Ishikawa (cell line): Measurements from ENCODE around the gene MAP3K7.

Experiments used
- CEBPB ChIP-seq: IDR thresholded peaks from 2 replicates; pipeline ENCODE4 v1.6.1; 2012
- CREB1 ChIP-seq: IDR thresholded peaks from 2 replicates; pipeline ENCODE4 v1.6.1; 2012; ENCODE audit warnings: low read depth
- EP300 ChIP-seq: IDR thresholded peaks from 2 replicates; pipeline ENCODE4 v1.6.1; 2012; ENCODE audit warnings: borderline replicate concordance
- FOXM1 ChIP-seq: IDR thresholded peaks from 2 replicates; pipeline ENCODE4 v1.6.1; 2012; ENCODE audit warnings: low read depth, borderline replicate concordance
- MAX ChIP-seq: IDR thresholded peaks from 2 replicates; pipeline ENCODE4 v1.6.1; 2012
- NFIC ChIP-seq: IDR thresholded peaks from 2 replicates; pipeline ENCODE4 v1.6.1; 2012
- RAD21 ChIP-seq: IDR thresholded peaks from 2 replicates; pipeline ENCODE4 v1.6.1; 2012; ENCODE audit warnings: low read depth
- REST ChIP-seq: IDR thresholded peaks from 2 replicates; pipeline ENCODE4 v1.6.1; 2012; ENCODE audit warnings: low read depth, mild to moderate bottlenecking
- TAF1 ChIP-seq: IDR thresholded peaks from 2 replicates; pipeline ENCODE4 v1.6.1; 2012; ENCODE audit warnings: low read depth, mild to moderate bottlenecking
- TCF12 ChIP-seq: IDR thresholded peaks from 2 replicates; pipeline ENCODE4 v1.6.1; 2012; ENCODE audit warnings: low read depth
- TEAD4 ChIP-seq: IDR thresholded peaks from 2 replicates; pipeline ENCODE4 v1.6.1; 2012
- USF1 ChIP-seq: IDR thresholded peaks from 2 replicates; pipeline ENCODE4 v1.6.1; 2012
- YY1 ChIP-seq: IDR thresholded peaks from 2 replicates; pipeline ENCODE4 v1.6.1; 2012; ENCODE audit warnings: low read depth
- ZBTB7A ChIP-seq: IDR thresholded peaks from 2 replicates; pipeline ENCODE4 v1.6.1; 2012; ENCODE audit warnings: low read depth

- TF ChIP-seq FOXM1 (no peak), TEAD4 (no peak), EP300 (no peak), TAF1 (no peak), CREB1 (no peak), MAX (no peak), RAD21 (no peak), REST (no peak), USF1 (no peak), NFIC (no peak), TCF12 (no peak), CEBPB (no peak), ZBTB7A (no peak), YY1 (no peak)
Observed at GRCh38 chr6:90478278-90478677, 108.6 kb downstream of the MAP3K7 start.
